Natural killer cell treated with Interleukin-12 subunit alpha and Interleukin-12 subunit beta and Interleukin-15 and Interleukin-18, amount 100 ng/mL, for 72 hours (primary cell): ENCODE data around the gene ARMC5. TPM values are rescaled to one million over a fixed set of nuclear protein-coding genes. Genes with fewer than 3 reads are reported as not detected.

ENCODE experiments used
- ATAC-seq, 2 donors: fragments of 150-1000 bp; cut with Tn5 transposase in 1 of 2; sonication (Bioruptor Pico), chemical (Tn5 transposase) in 1 of 2; 2 replicates each; pipeline ENCODE4 v1.10.0; 2021
- DNase-seq: peaks from one replicate; pipeline ENCODE4 v3.0.0; 2022; ENCODE audit warnings: low spot score
- H3K27ac Mint-ChIP-seq, 2 donors: 1 replicate in 1 of 2; 2 replicates in 1 of 2; pipeline ENCODE4 v1.8.0; 2022; ENCODE audit warnings: mixed read lengths in 2 of 2, mild to moderate bottlenecking in 1 of 2, moderate library complexity in 1 of 2
- H3K27me3 Mint-ChIP-seq, 2 donors: 1 replicate in 1 of 2; 2 replicates in 1 of 2; pipeline ENCODE4 v1.8.0; 2022; ENCODE audit warnings: mixed read lengths in 2 of 2
- H3K36me3 Mint-ChIP-seq: one replicate; pipeline ENCODE4 v1.8.0; 2022; ENCODE audit warnings: mixed read lengths
- H3K4me1 Mint-ChIP-seq, 2 donors: 1 replicate in 1 of 2; 2 replicates in 1 of 2; pipeline ENCODE4 v1.8.0; 2022; ENCODE audit warnings: low read depth in 2 of 2, mixed read lengths in 2 of 2, mild to moderate bottlenecking in 1 of 2
- H3K4me3 Mint-ChIP-seq: one replicate; pipeline ENCODE4 v1.8.0; 2022; ENCODE audit warnings: mixed read lengths
- H3K9me3 Mint-ChIP-seq: 2 replicates; pipeline ENCODE4 v1.8.0; 2022; ENCODE audit warnings: mixed read lengths
- total RNA-seq, 2 donors: library from RNA; stranded (reverse); gene quantifications; one replicate each; pipeline ENCODE4 v1.2.3, GENCODE V29; 2022

The ARMC5 gene
- total RNA-seq, 2 donors from 2014 or later = 31.6 to 36.0 TPM

DNA sequence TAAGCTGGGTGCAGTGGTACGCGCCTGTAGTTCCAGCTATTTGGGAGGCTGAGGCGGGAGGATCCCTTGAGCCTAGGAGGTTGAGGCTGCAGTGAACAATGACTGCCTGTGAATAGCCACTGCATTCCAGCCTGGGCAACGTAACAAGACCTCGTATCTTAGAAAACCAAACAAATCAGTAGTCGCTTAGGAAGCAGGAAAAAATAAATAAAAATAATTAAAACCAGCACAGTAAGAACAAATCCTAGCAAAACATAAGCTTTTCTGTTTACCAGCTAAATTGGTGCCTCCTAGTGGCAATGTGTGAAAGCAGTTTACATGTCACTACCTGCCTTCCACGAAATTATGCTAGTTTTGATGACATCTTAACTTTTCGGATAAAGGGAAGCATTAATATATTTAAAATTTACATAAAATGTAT, 1.3 kb downstream of the ARMC5 start:
- DNase-seq = peak; percentile 58

DNA sequence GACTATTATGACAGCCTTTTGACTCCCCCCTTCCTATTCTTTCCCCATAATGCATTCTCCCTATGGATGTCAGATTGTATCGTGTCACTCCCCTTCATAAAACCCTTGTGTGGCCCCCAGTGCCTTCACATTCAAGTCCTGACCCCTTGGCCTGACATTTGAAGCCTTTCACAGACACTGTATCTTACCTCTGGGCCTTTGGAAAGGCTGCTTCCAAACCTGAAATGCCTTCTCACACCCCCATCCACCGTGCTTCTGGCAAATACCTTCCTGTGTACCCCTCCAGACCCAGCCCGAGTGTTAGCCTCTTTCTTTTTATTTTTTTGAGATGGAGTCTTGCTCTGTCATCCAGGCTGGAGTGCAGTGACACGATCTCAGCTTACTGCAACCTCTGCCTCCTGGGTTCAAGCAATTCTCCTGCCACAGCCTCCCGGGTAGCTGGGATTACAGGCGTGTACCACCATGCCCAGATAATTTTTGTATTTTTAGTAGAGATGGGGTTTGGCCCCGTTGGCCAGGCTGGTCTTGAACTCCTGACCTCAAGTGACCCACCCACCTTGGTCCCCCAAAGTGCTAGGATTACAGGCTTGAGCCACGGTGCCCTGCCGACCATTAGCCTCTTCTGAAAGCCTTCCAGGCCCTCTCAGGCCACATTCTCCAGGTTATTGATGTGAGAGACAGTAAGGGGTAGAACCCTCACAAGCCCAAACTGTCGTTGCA, 2.1 kb downstream of the ARMC5 start:
- DNase-seq = peak; percentile 20
- no peak for ATAC-seq
- Mint-ChIP-seq H3K27ac (peak overlapping the region in 1 of 2 donors; percentile 22), H3K4me3 (peak overlapping the region; percentile 61), H3K36me3 (no peaks in the 10 kb centered on the region), H3K27me3 (no peaks in the 10 kb centered on the region), H3K4me1 (peaks cover 20 to 25% of the 10 kb centered on the region in 2 donors), H3K9me3 (no peaks in the 10 kb centered on the region)

More for the DNA sequence above, 1.3 kb downstream of the ARMC5 start:
- no peaks in the 10 kb centered on the region for H3K36me3 Mint-ChIP-seq
- H3K9me3 Mint-ChIP-seq = no peaks in the 10 kb centered on the region
- H3K4me1 Mint-ChIP-seq = peaks cover 25 to 30% of the 10 kb centered on the region in 2 donors
- H3K27ac Mint-ChIP-seq = peak overlapping the region; percentile 89 to 94
- H3K4me3 Mint-ChIP-seq = peak overlapping the region; percentile 86
- no peaks in the 10 kb centered on the region for H3K27me3 Mint-ChIP-seq
- no peak for ATAC-seq

DNA sequence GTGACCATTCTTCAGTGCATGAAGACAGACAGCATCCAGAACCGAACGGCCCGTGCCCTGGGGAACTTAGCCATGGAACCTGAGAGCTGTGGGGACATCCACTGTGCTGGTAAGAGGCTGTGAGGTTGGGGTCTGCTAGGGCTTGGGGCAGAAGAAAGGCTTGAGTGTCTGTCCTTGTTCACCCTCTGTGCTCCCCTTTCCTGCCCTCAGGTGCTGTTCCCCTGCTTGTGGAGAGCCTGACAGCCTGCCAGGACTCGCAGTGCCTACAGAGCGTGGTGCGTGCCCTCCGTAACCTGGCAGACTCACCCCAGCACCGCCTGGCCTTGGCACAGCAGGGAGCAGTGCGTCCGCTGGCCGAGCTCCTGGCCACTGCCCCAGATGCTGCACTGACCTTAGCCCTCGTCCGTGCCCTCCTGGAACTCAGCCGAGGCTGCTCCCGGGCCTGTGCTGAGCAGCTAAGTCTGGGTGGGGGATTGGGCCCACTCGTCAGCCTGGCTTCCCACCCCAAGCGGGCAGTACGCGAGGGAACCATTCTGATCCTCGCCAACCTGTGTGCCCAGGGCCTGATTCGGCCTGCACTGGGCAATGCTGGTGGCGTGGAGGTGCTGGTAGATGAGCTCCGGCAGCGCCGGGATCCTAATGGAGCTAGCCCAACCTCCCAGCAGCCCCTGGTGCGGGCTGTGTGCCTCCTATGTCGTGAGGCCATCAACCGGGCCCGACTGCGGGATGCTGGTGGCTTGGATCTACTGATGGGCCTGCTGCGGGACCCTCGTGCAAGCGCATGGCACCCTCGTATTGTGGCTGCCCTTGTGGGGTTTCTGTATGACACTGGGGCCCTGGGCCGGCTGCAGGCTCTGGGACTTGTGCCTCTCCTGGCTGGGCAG, 2.9 kb downstream of the ARMC5 start:
- Mint-ChIP-seq H3K4me3 (no peak overlapping the region), H3K4me1 (peaks cover 24 to 25% of the 10 kb centered on the region in 2 donors), H3K9me3 (no peaks in the 10 kb centered on the region), H3K27ac (no peak overlapping the region), H3K27me3 (no peaks in the 10 kb centered on the region), H3K36me3 (no peaks in the 10 kb centered on the region)
- DNase-seq (peak; percentile 53), ATAC-seq (no peak)

DNA sequence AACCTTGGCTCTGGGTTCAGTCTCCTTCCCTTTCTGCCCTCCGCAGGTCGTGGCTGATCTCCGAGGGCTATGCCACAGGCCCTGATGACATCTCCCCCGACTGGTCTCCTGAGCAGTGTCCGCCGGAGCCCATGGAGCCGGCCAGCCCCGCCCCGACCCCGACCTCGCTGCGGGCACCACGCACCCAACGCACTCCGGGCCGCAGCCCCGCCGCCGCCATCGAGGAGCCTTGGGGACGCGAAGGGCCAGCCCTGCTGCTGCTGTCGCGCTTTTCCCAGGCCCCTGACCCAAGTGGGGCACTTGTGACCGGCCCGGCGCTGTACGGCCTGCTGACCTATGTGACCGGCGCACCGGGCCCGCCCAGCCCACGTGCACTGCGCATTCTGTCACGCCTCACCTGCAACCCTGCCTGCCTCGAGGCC, 5.1 kb downstream of the ARMC5 start:
- Mint-ChIP-seq H3K4me3 (no peak overlapping the region), H3K4me1 (peaks cover 22% of the 10 kb centered on the region in 2 donors), H3K9me3 (no peaks in the 10 kb centered on the region), H3K36me3 (no peaks in the 10 kb centered on the region), H3K27ac (no peak overlapping the region), H3K27me3 (no peaks in the 10 kb centered on the region)
- ATAC-seq = no peak
- DNase-seq = peak; percentile 59

DNA sequence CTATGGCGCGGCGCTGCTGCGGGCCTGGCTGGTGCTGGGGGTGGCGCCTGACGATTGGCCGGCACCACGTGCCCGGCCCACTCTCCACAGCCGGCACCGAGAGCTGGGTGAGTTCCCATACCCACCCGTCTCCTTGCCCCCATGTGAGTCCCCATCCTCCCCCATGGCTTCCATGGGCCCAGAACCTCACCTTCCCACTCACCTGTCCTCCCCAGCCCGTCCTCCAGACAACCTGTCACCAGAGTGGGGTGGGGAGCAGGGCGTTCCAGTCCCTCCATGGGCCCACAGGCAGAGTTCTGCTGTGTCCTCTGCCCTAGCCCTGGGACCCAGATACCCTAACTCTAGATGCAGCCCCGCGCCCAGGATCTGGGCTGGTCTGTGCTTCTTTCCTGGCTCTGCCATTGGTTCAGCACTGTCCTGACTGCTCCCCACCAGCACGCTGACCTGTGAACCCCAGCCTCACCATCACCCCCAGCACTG, 5.5 kb downstream of the ARMC5 start:
- Mint-ChIP-seq H3K9me3 (no peaks in the 10 kb centered on the region), H3K27me3 (no peaks in the 10 kb centered on the region), H3K36me3 (no peaks in the 10 kb centered on the region), H3K27ac (no peak overlapping the region), H3K4me3 (no peak overlapping the region), H3K4me1 (peaks cover 22% of the 10 kb centered on the region in 2 donors)
- ATAC-seq (no peak), DNase-seq (peak; percentile 55)

DNA sequence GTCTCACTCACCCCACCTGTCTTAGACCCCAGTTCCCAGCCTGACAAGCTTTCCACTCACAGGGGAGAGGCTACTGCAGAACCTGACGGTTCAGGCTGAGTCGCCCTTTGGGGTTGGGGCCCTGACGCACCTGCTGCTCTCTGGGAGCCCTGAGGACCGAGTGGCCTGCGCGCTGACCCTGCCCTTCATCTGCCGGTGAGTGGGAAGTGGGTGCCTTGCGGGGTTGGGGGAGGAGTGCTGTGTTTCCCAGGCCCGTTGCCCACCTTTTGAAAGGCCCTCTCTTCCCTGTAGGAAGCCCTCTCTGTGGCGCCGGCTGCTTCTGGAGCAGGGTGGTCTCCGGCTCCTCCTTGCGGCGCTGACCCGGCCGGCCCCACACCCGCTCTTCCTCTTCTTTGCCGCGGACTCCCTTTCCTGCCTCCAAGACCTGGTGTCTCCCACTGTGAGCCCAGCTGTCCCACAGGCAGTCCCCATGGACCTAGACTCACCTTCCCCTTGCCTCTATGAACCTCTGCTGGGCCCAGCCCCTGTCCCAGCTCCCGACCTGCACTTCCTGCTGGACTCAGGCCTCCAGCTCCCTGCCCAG, 6.6 kb downstream of the ARMC5 start:
- Mint-ChIP-seq H3K27me3 (no peaks in the 10 kb centered on the region), H3K4me1 (peaks cover 15% of the 10 kb centered on the region in 2 donors), H3K27ac (no peak overlapping the region)

DNA sequence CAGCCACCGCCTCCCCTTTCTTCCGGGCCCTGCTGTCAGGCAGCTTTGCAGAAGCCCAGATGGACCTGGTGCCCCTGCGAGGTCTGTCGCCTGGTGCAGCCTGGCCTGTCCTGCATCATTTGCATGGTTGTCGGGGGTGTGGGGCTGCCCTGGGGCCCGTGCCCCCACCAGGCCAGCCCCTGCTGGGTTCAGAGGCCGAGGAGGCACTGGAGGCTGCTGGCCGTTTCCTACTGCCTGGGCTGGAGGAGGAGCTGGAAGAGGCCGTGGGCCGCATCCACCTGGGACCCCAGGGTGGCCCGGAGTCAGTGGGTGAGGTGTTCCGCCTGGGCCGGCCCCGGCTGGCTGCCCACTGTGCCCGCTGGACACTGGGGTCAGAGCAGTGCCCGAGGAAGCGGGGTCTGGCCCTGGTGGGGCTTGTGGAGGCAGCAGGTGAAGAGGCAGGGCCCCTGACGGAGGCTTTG, 7.1 kb downstream of the ARMC5 start:
- H3K27ac Mint-ChIP-seq = no peak overlapping the region
- peaks cover 9 to 13% of the 10 kb centered on the region in 2 donors for H3K4me1 Mint-ChIP-seq
- H3K36me3 Mint-ChIP-seq = no peaks in the 10 kb centered on the region
- ATAC-seq (peak in 1 of 2 donors; percentile 8), DNase-seq (peak; percentile 59)
- no peak overlapping the region for H3K4me3 Mint-ChIP-seq
- H3K9me3 Mint-ChIP-seq = no peaks in the 10 kb centered on the region
- H3K27me3 Mint-ChIP-seq = no peaks in the 10 kb centered on the region

More for the DNA sequence above, 6.6 kb downstream of the ARMC5 start:
- Mint-ChIP-seq H3K9me3 (no peaks in the 10 kb centered on the region), H3K36me3 (no peaks in the 10 kb centered on the region), H3K4me3 (no peak overlapping the region)
- ATAC-seq (no peak), DNase-seq (peak; percentile 49)

DNA sequence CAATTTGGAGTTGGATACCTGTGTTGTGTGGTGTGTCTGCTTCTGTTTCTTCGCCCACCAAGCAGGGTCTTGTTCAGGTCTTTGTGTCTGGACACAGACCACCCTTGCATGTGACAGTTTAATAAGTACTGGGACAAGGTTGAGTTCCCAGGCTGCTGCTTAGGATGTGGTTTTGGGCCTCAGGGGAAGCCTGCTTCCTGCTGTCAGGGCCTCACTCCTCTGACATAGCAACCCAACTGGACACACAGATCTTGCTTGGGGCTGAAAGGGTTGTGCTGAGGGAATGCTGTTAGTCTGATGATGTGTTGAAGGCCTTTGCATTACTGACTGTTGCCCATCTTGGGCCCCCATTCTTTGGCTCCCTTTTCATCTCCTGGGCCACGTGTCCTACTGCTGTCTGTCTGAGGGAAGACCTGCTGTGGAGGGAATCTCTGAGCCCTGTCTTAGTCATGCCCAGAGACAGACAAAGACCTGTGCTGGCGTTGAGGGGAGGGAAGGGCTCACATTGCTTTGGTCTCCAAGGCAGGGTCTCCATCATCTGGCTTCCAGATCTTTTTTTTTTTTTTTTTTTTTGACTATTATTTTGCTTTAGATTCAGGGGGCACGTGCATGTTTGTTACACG, 8.0 kb downstream of the ARMC5 start:
- H3K4me3 Mint-ChIP-seq = no peak overlapping the region
- peak in 1 of 2 donors; percentile 50 for ATAC-seq
- no peak overlapping the region for H3K27ac Mint-ChIP-seq
- peaks cover 10 to 13% of the 10 kb centered on the region in 2 donors for H3K4me1 Mint-ChIP-seq
- no peaks in the 10 kb centered on the region for H3K36me3 Mint-ChIP-seq
- peaks cover 0 to under 1% of the 10 kb centered on the region in 2 donors for H3K27me3 Mint-ChIP-seq
- H3K9me3 Mint-ChIP-seq = no peaks in the 10 kb centered on the region
- peak; percentile 55 for DNase-seq

DNA sequence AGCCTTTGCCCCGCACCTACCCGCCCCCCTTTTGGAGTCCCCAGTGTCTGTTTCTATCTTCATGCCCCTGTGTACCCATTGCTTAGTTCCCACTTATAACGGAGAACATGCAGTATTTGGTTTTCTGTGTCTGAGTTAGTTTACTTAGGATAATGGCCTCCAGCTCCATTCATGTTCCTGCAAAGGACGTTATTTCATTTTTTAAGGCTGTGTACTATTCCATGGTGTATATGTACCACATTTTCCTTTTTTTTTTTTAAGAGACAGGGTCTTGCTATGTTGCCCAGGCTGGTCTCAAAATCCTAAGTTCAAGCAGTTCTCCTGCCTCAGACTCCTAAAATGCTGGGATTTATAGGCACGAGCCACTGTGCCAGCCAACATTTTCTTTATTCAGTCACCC, 8.6 kb downstream of the ARMC5 start:
- no peak overlapping the region for H3K27ac Mint-ChIP-seq

DNA sequence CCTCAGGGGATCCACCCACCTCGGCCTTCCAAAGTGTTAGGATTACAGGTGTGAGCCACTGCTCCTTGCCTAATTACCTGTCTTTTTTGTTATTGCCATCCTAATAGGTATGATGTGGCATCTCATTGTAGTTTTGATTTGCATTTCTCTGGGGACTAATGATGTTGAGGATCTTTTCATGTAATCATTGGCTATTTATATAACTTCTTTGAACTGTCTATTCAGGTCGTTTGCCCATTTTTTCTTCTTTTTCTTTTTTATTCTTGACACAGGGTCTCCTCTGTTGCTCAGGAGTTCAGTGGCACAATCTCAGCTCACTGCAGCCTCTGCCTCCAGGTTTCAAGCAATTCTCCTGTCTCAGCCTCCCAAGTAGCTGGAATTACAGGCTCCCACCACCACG, 11.3 kb downstream of the ARMC5 start:
- no peaks in the 10 kb centered on the region for H3K9me3 Mint-ChIP-seq
- ATAC-seq (no peak), DNase-seq (peak; percentile 18)
- no peak overlapping the region for H3K27ac Mint-ChIP-seq
- H3K36me3 Mint-ChIP-seq = no peaks in the 10 kb centered on the region
- H3K4me3 Mint-ChIP-seq = no peak overlapping the region
- peaks cover 0 to 5% of the 10 kb centered on the region in 2 donors for H3K27me3 Mint-ChIP-seq
- H3K4me1 Mint-ChIP-seq = peaks cover 18 to 20% of the 10 kb centered on the region in 2 donors

More for the DNA sequence above, 8.6 kb downstream of the ARMC5 start:
- H3K4me1 Mint-ChIP-seq = peaks cover 16 to 18% of the 10 kb centered on the region in 2 donors
- H3K36me3 Mint-ChIP-seq = no peaks in the 10 kb centered on the region
- ATAC-seq (no peak), DNase-seq (no peak)
- no peaks in the 10 kb centered on the region for H3K9me3 Mint-ChIP-seq
- peaks cover 0 to 5% of the 10 kb centered on the region in 2 donors for H3K27me3 Mint-ChIP-seq
- no peak overlapping the region for H3K4me3 Mint-ChIP-seq

DNA sequence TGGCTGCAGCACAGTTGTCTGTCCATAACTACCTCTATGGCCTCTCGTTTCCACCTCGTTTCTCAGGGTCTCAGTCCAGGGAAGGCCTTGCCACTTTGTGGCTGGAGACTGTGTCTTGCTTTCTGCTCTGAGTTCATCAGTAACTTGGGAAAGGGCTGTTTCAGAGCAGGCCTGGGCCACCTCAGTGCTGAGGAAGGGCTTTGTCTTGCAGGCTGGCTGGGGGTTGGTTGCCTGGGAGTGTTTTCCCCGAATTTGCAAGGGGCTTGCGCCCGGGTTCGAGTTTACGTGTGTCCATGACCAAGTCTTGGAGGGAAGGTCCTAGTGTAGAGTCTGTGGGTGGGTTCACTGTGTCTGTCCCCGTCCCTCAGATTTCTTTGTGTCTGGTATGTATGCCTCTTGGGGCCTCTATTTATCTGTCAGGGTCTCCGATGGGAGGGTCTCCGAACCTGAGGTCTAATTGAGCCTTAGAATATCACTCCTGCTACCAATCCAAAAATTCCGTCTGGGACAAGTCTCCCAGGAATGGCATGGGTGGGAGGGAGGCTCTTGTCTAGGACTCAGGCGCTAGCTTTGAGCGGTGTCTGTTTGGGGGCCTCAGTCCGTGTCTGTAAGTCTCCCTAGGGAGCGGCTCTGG, 12.1 kb downstream of the ARMC5 start:
- Mint-ChIP-seq H3K4me3 (no peak overlapping the region), H3K27ac (no peak overlapping the region)
- no peak for ATAC-seq

DNA sequence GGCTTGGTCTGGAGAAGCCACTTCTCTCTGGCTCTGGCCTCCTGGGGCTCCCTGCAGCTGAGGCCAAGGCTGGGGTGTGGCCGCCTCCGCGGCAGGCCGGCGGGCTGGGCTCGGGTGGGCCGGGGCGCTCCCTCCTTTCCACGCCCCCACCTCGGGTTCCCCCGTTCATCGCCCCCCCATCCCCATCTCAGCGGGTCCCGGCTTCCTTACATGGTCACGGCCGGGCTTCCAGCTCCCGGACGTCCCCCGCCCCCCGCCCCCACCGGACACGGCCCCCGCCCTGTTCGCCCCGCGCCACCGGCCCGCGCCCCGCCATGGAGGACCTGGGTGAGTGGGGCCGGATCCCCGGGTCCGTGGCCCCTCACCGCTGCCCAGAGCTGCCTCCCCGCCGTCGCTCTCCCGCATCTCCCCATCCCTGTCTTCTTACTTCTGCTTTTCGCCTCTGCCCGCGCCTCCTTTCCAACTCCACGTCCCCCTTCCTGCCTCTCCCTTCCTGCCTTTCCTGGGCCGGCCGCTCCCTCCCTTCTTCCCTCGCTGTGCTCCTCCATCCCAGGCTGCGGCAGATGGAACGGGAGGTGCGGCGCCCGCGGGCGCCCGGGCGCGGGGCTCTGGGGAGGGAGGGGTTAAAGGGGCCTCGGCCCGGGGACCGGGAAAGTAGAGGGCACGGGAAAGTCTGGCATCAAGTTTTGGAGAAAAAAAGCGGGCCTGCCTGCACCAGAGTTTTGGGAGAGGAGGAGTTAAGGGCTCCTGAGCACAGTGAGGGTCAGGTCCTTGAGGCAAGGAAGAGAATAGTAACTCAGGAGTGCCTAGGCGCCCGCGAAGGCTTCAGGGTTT, 12.8 kb downstream of the ARMC5 start, which contains the start of gene TGFB1I1:
Gene TGFB1I1, plus strand, starts transcription at position 278 of the 834 bp plus-strand sequence. Its CDS starts 37 bp downstream, at position 315.
- peak within 1 kb of the TSS; percentile 63 for H3K4me3 Mint-ChIP-seq
- H3K9me3 Mint-ChIP-seq = no peaks in the 10 kb centered on the region
- no peak for DNase-seq
- H3K27ac Mint-ChIP-seq = peak within 1 kb of the TSS in 1 of 2 donors; percentile 58
- peaks cover 0 to 5% of the 10 kb centered on the region in 2 donors for H3K27me3 Mint-ChIP-seq
- no peaks in the 10 kb centered on the region for H3K36me3 Mint-ChIP-seq
- ATAC-seq = no peak
- H3K4me1 Mint-ChIP-seq = peaks cover 22 to 23% of the 10 kb centered on the region in 2 donors

More for the DNA sequence above, 12.1 kb downstream of the ARMC5 start:
- peaks cover 22 to 25% of the 10 kb centered on the region in 2 donors for H3K4me1 Mint-ChIP-seq
- no peaks in the 10 kb centered on the region for H3K36me3 Mint-ChIP-seq
- no peak for DNase-seq
- peaks cover 0 to 5% of the 10 kb centered on the region in 2 donors for H3K27me3 Mint-ChIP-seq
- no peaks in the 10 kb centered on the region for H3K9me3 Mint-ChIP-seq
